GM19468 (cell line): ENCODE results near the gene SPTB.

Experiments
- ATAC-seq: cut with Tn5 transposase; IDR thresholded peaks from one replicate; pipeline ENCODE4 v1.9.1; 2021; ENCODE audit warnings: mild to moderate bottlenecking, moderate library complexity, moderate number of reproducible peaks; ENCODE audit not compliant: unreplicated experiment; ENCODE audit errors: extremely low read depth

SPTB gene

GRCh38 chr14:64891173-64891838, 11.6 kb upstream of the SPTB start:
- ATAC-seq, result no peak

GRCh38 chr14:64889352-64889751, 9.6 kb upstream of the SPTB start:
- ATAC-seq, result no peak

- no peak for ATAC-seq
These were observed 5.9 kb upstream of the SPTB start for GRCh38 chr14:64885559-64885958.

- no peak for ATAC-seq
These were observed 764 bp upstream of the SPTB start for GRCh38 chr14:64880221-64881121.

GRCh38 chr14:64878837-64879634, 671 bp downstream of the SPTB start:
- ATAC-seq, result no peak

GRCh38 chr14:64877846-64878245, 1.9 kb downstream of the SPTB start:
- no peak for ATAC-seq

GRCh38 chr14:64875350-64875749, 4.4 kb downstream of the SPTB start:
- no peak for ATAC-seq

- ATAC-seq, result no peak
These were observed 6.0 kb downstream of the SPTB start for GRCh38 chr14:64873506-64874219.

GRCh38 chr14:64871344-64871743, 8.4 kb downstream of the SPTB start:
- ATAC-seq, result no peak

- ATAC-seq, result no peak
These were observed 9.5 kb downstream of the SPTB start for GRCh38 chr14:64870160-64870559.

- no peak for ATAC-seq
These were observed 10.9 kb downstream of the SPTB start for GRCh38 chr14:64868841-64869240.

GRCh38 chr14:64868379-64868778, 11.3 kb downstream of the SPTB start:
- ATAC-seq, result no peak

- no peak for ATAC-seq
These were observed 12.5 kb downstream of the SPTB start for GRCh38 chr14:64867182-64867581.

GRCh38 chr14:64865992-64866391, 13.7 kb downstream of the SPTB start:
- no peak for ATAC-seq

- no peak for ATAC-seq
These were observed 14.6 kb downstream of the SPTB start for GRCh38 chr14:64865109-64865508.

- no peak for ATAC-seq
These were observed 15.4 kb downstream of the SPTB start for GRCh38 chr14:64864258-64864657.

- ATAC-seq, result no peak
These were observed 17.8 kb downstream of the SPTB start for GRCh38 chr14:64861916-64862315.

GRCh38 chr14:64860039-64860438, 19.7 kb downstream of the SPTB start:
- no peak for ATAC-seq

- ATAC-seq, result no peak
These were observed 21.5 kb downstream of the SPTB start for GRCh38 chr14:64857979-64858744.
